Caco-2 (cell line): Measurements from ENCODE around the gene LAT. TPM values are rescaled to one million over a fixed set of nuclear protein-coding genes. Genes with fewer than 3 reads are reported as not detected.

ENCODE experiments used
- BruUV-seq: library from RNA; stranded (reverse); fragments of 400-500 nt; replicated peaks from 2 replicates; lab custom pipeline; 2021; lab: Mats Ljungman, UMichigan
- CTCF ChIA-PET: fragments of 300-600 bp; sonication (Branson Sonifier 250); formaldehyde crosslinking; loops from one replicate; lab custom pipeline; 2022; ENCODE audit warnings: antibody characterized with exemption; lab: Charles Lee
- POLR2A ChIA-PET: fragments of 300-600 bp; sonication (Branson Sonifier 250); formaldehyde crosslinking; loops from one replicate; lab custom pipeline; 2022; ENCODE audit warnings: antibody characterized with exemption; lab: Charles Lee
- DNase-seq, 2 experiments: peaks; one replicate each; pipeline versions ENCODE4 v3.0.0 to v3.0.0-alpha.2; 2020 to 2022
- H3K27me3 ChIP-seq: replicated peaks from 2 replicates; pipeline ENCODE4 v1.6.0; 2011; ENCODE audit warnings: low read length; ENCODE audit not compliant: control insufficient read depth, insufficient read depth
- H3K36me3 ChIP-seq: 2 replicates; pipeline ENCODE4 v1.5.1; 2011; ENCODE audit warnings: low read length; ENCODE audit not compliant: control insufficient read depth, insufficient read depth
- H3K4me1 ChIP-seq: fragments of 250-450 bp; sonication (Bioruptor Pico); 2 replicates; pipeline ENCODE4 v1.5.1; 2020; ENCODE audit warnings: mild to moderate bottlenecking
- H3K4me3 ChIP-seq: 2 replicates; pipeline ENCODE4 v1.5.1; 2011; ENCODE audit warnings: low read depth, mild to moderate bottlenecking, control low read depth, low read length
- H3K9me3 ChIP-seq: fragments of 250-450 bp; sonication (Bioruptor Pico); 2 replicates; pipeline ENCODE4 v1.5.1; 2020; ENCODE audit warnings: mild to moderate bottlenecking, moderate library complexity
- H3K27ac Mint-ChIP-seq: one replicate; pipeline ENCODE4 v1.8.0; 2022; ENCODE audit warnings: mixed read lengths; ENCODE audit not compliant: unreplicated experiment
- H3K27me3 Mint-ChIP-seq: one replicate; pipeline ENCODE4 v1.8.0; 2022; ENCODE audit warnings: mixed read lengths; ENCODE audit not compliant: insufficient read depth, unreplicated experiment
- H3K36me3 Mint-ChIP-seq: one replicate; pipeline ENCODE4 v1.8.0; 2022; ENCODE audit warnings: mild to moderate bottlenecking, mixed read lengths; ENCODE audit not compliant: insufficient read depth, unreplicated experiment
- H3K4me1 Mint-ChIP-seq: one replicate; pipeline ENCODE4 v1.8.0; 2022; ENCODE audit warnings: low read depth, mixed read lengths; ENCODE audit not compliant: unreplicated experiment
- H3K4me3 Mint-ChIP-seq: one replicate; pipeline ENCODE4 v1.8.0; 2022; ENCODE audit warnings: mild to moderate bottlenecking, moderate library complexity, mixed read lengths; ENCODE audit not compliant: unreplicated experiment
- H3K9me3 Mint-ChIP-seq: one replicate; pipeline ENCODE4 v1.8.0; 2022; ENCODE audit warnings: mixed read lengths; ENCODE audit not compliant: unreplicated experiment
- CTCF ChIP-seq, 2 experiments: fragments of 200-600 bp in 1 of 2; IDR thresholded peaks; 1 replicate in 1 of 2; 2 replicates in 1 of 2; pipeline versions ENCODE4 v1.5.1 to v1.8.0; 2011 to 2022; ENCODE audit warnings: antibody characterized with exemption in 1 of 2, control low read depth in 1 of 2, inconsistent platforms in 1 of 2, low read depth in 1 of 2, low read length in 1 of 2, mild to moderate bottlenecking in 1 of 2, moderate library complexity in 1 of 2; ENCODE audit not compliant: insufficient read depth in 1 of 2, severe bottlenecking in 1 of 2, unreplicated experiment in 1 of 2
- intact Hi-C: fragments of 100-400 bp; cut with micrococcal nuclease; formaldehyde crosslinking; loops from one replicate; pipeline ENCODE4 v1.10.0; 2022; ENCODE audit not compliant: unreplicated experiment
- total RNA-seq: library from RNA; stranded (reverse); gene quantifications from 2 replicates; pipeline ENCODE4 v1.2.3, GENCODE V29; 2022

Gene LAT
- total RNA-seq, 1 experiment from 2014 or later = 3.2 TPM

- ChIA-PET POLR2A (no interaction called here), CTCF (interaction anchor here (0.6 kb wide), 1 partner anchor 15 kb away, joined by 4 read pairs; no protein-coding TSS in a partner anchor)
- Mint-ChIP-seq H3K9me3 (no peaks in the 10 kb centered on the region), H3K4me3 (no peak overlapping the region), H3K4me1 (no peaks in the 10 kb centered on the region), H3K36me3 (peaks cover 11% of the 10 kb centered on the region), H3K27ac (no peak overlapping the region), H3K27me3 (no peaks in the 10 kb centered on the region)
- no peaks in the 10 kb centered on the region for H3K9me3 ChIP-seq
- DNase-seq = no peak
- intact Hi-C loops = no loop called here
- no peak for TF ChIP-seq CTCF (IDR thresholded peaks at IDR 0.05; ENCODE audit: insufficient read depth in 1 of 2, low read depth in 1 of 2, low read length in 1 of 2, severe bottlenecking in 1 of 2, unreplicated experiment in 1 of 2)
- BruUV-seq = no TSS peak
- no peaks in the 10 kb centered on the region for H3K4me1 ChIP-seq
- H3K36me3 ChIP-seq = peaks cover 1% of the 10 kb centered on the region
- no peaks in the 10 kb centered on the region for H3K27me3 ChIP-seq
- no peak overlapping the region for H3K4me3 ChIP-seq
Measured at GRCh38 chr16:28986046-28986445, 1.2 kb downstream of the LAT start.

DNA sequence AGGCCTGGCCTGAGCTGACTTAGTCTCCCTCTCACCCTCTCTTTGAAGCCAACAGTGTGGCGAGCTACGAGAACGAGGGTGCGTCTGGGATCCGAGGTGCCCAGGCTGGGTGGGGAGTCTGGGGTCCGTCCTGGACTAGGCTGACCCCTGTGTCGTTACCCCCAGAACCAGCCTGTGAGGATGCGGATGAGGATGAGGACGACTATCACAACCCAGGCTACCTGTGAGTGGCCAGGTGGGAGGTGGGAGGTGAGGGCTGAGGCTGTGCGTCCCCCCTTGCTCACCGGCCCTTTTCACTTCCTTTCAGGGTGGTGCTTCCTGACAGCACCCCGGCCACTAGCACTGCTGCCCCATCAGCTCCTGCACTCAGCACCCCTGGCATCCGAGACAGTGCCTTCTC, 1.6 kb downstream of the LAT start:
- ChIA-PET CTCF (interaction anchor here (0.6 kb wide), 1 partner anchor 14 kb away, joined by 4 read pairs; no protein-coding TSS in a partner anchor), POLR2A (no interaction called here)
- intact Hi-C loops = no loop called here
- TF ChIP-seq CTCF (IDR thresholded peaks at IDR 0.05; ENCODE audit: insufficient read depth in 1 of 2, low read depth in 1 of 2, low read length in 1 of 2, severe bottlenecking in 1 of 2, unreplicated experiment in 1 of 2) = no peak
- no peaks in the 10 kb centered on the region for H3K27me3 Mint-ChIP-seq
- peaks cover 11% of the 10 kb centered on the region for H3K36me3 Mint-ChIP-seq
- no peaks in the 10 kb centered on the region for H3K4me1 ChIP-seq
- H3K36me3 ChIP-seq = no peaks in the 10 kb centered on the region; the same call in 1 of the 2 replicates
- BruUV-seq = no TSS peak
- no peak overlapping the region for H3K27ac Mint-ChIP-seq
- no peak overlapping the region for H3K4me3 ChIP-seq
- no peak for DNase-seq
- H3K9me3 Mint-ChIP-seq = no peaks in the 10 kb centered on the region
- H3K4me3 Mint-ChIP-seq = no peak overlapping the region
- no peaks in the 10 kb centered on the region for H3K27me3 ChIP-seq
- no peaks in the 10 kb centered on the region for H3K4me1 Mint-ChIP-seq
- no peaks in the 10 kb centered on the region for H3K9me3 ChIP-seq

DNA sequence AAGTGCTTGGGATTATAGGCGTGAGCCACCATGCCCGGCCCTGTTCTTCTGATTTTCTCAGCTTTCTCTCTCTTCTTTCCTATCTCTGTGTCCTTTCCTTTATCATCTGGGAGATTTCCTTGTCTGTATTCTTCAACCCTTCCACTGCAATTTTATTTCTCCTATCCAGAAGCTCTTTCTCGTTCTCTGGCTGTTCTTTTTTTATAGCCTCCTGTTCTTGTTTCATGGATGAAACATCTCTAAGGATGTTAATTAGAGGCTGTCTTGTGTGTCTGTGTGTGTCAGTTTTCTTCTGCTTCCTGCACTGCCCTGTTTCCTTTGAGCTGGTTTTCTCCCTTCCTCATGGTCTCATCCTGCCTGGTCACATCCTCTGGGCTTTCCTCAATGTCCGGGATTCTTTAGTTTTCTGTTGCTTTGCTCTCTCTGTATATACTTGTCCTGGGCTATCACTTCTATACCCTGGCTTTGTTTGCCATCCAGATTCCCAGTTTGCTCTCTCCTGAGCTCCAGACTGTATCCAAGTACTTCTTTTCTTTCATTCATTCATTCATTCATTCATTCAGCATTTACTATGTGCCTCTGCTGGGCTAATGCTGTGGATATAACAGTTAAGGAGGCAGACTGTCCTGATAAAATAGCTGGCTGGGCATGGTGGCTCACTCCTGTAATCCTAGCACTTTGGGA, 2.5 kb downstream of the LAT start:
- no peak for DNase-seq
- Mint-ChIP-seq H3K9me3 (no peaks in the 10 kb centered on the region), H3K36me3 (peaks cover 11% of the 10 kb centered on the region), H3K27ac (peak overlapping the region; percentile 2), H3K4me1 (no peaks in the 10 kb centered on the region), H3K4me3 (no peak overlapping the region), H3K27me3 (no peaks in the 10 kb centered on the region)
- POLR2A ChIA-PET = no interaction called here
- H3K4me3 ChIP-seq = no peak overlapping the region
- H3K27me3 ChIP-seq = no peaks in the 10 kb centered on the region
- CTCF ChIA-PET = no interaction called here
- no peaks in the 10 kb centered on the region for H3K9me3 ChIP-seq
- BruUV-seq = no TSS peak
- no peaks in the 10 kb centered on the region for H3K4me1 ChIP-seq
- intact Hi-C loops = no loop called here
- no peak for TF ChIP-seq CTCF (IDR thresholded peaks at IDR 0.05; ENCODE audit: insufficient read depth in 1 of 2, low read depth in 1 of 2, low read length in 1 of 2, severe bottlenecking in 1 of 2, unreplicated experiment in 1 of 2)
- no peaks in the 10 kb centered on the region; the same call in 1 of the 2 replicates for H3K36me3 ChIP-seq
